Liver (tissue), 9 donors: Measurements from ENCODE around the gene CTPS1. TPM values are rescaled to one million over a fixed set of nuclear protein-coding genes. Genes with fewer than 3 reads are reported as not detected.

Experiments used
- DNase-seq: peaks from one replicate; pipeline ENCODE4 v3.0.0-alpha.2; 2017; ENCODE audit warnings: low spot score
- H3K27ac ChIP-seq, 2 donors: one replicate each; pipeline ENCODE4 v1.7.0; 2013; ENCODE audit warnings: inconsistent platforms in 2 of 2, low read length in 2 of 2, control low read depth in 1 of 2, low read depth in 1 of 2, mild to moderate bottlenecking in 1 of 2
- H3K27me3 ChIP-seq, 4 donors: one replicate each; pipeline versions ENCODE4 v1.6.1 to v1.7.0; 2013; ENCODE audit warnings: low read length in 3 of 4, inconsistent platforms in 1 of 4, mild to moderate bottlenecking in 1 of 4, moderate library complexity in 1 of 4; ENCODE audit not compliant: control insufficient read depth in 4 of 4, insufficient read depth in 4 of 4
- H3K36me3 ChIP-seq, 4 donors: one replicate each; pipeline versions ENCODE4 v1.6.1 to v1.7.0; 2013; ENCODE audit warnings: low read length in 3 of 4, mild to moderate bottlenecking in 3 of 4, low read depth in 1 of 4, moderate library complexity in 1 of 4; ENCODE audit not compliant: control insufficient read depth in 4 of 4, insufficient read depth in 3 of 4
- H3K4me1 ChIP-seq, 4 donors: one replicate each; pipeline versions ENCODE4 v1.6.1 to v1.7.0; 2013; ENCODE audit warnings: low read length in 3 of 4, mild to moderate bottlenecking in 3 of 4, moderate library complexity in 1 of 4; ENCODE audit not compliant: control insufficient read depth in 4 of 4, insufficient read depth in 4 of 4
- H3K4me3 ChIP-seq, 3 donors: one replicate each; pipeline versions ENCODE4 v1.6.1 to v1.7.0; 2013; ENCODE audit warnings: low read length in 3 of 3, control low read depth in 1 of 3, low read depth in 1 of 3, mild to moderate bottlenecking in 1 of 3
- H3K9ac ChIP-seq, 2 donors: one replicate each; pipeline ENCODE4 v1.7.0; 2013; ENCODE audit warnings: low read length in 2 of 2, mild to moderate bottlenecking in 2 of 2, moderate library complexity in 2 of 2, control low read depth in 1 of 2, low read depth in 1 of 2
- H3K9me3 ChIP-seq, 4 donors: one replicate each; pipeline versions ENCODE4 v1.6.1 to v1.7.0; 2013; ENCODE audit warnings: low read length in 3 of 4; ENCODE audit not compliant: control insufficient read depth in 4 of 4
- EGR1 ChIP-seq, 2 donors: IDR thresholded peaks; 2 replicates each; pipeline ENCODE4 v1.6.1; 2016 to 2018; ENCODE audit warnings: antibody characterized with exemption in 2 of 2, low read depth in 2 of 2
- FOXA1 ChIP-seq: IDR thresholded peaks from 2 replicates; pipeline ENCODE4 v1.6.1; 2016; ENCODE audit warnings: antibody characterized with exemption
- GABPA ChIP-seq, 2 donors: IDR thresholded peaks in 1 of 2; conservative IDR thresholded peaks in 1 of 2; 2 replicates each; pipeline ENCODE4 v1.6.1; 2016; ENCODE audit warnings: antibody characterized with exemption in 2 of 2, mild to moderate bottlenecking in 1 of 2, moderate library complexity in 1 of 2
- HNF4G ChIP-seq: IDR thresholded peaks from 2 replicates; pipeline ENCODE4 v1.6.1; 2016; ENCODE audit warnings: antibody characterized with exemption
- JUND ChIP-seq, 2 donors: IDR thresholded peaks; 2 replicates each; pipeline ENCODE4 v1.6.1; 2016; ENCODE audit warnings: antibody characterized with exemption in 2 of 2
- NR2F2 ChIP-seq: IDR thresholded peaks from 2 replicates; pipeline ENCODE4 v1.6.1; 2016; ENCODE audit warnings: antibody characterized with exemption
- RAD21 ChIP-seq, 2 donors: IDR thresholded peaks; 2 replicates each; pipeline ENCODE4 v1.6.1; 2016; ENCODE audit warnings: antibody characterized with exemption in 2 of 2, mild to moderate bottlenecking in 2 of 2
- RXRA ChIP-seq, 2 donors: IDR thresholded peaks; 2 replicates each; pipeline ENCODE4 v1.6.1; 2017 to 2018; ENCODE audit warnings: antibody characterized with exemption in 2 of 2, mild to moderate bottlenecking in 1 of 2
- SP1 ChIP-seq: IDR thresholded peaks from 2 replicates; pipeline ENCODE4 v1.6.1; 2018; ENCODE audit warnings: antibody characterized with exemption, mild to moderate bottlenecking
- TAF1 ChIP-seq: conservative IDR thresholded peaks from 2 replicates; pipeline ENCODE4 v1.6.1; 2016; ENCODE audit warnings: antibody characterized with exemption, mild to moderate bottlenecking
- YY1 ChIP-seq: IDR thresholded peaks from 2 replicates; pipeline ENCODE4 v1.6.1; 2016; ENCODE audit warnings: antibody characterized with exemption, mild to moderate bottlenecking
- WGBS: extraction: QIAGEN DNeasy Blood & Tissue Kit; methylation state at CpG from one replicate; pipeline ENCODE4 v1.1.7; 2013; 5-methylcytosine and 5-hydroxymethylcytosine counted together
- polyA plus RNA-seq, 2 donors: library from polyadenylated mRNA; stranded (reverse) in 1 of 2; unstranded in 1 of 2; fragments of 200-250 nt in 1 of 2; fragments of >200 nt in 1 of 2; fragmentation: Nextera tagmentation in 1 of 2; extraction: Ambion mirVana in 1 of 2; gene quantifications; one replicate each; pipeline versions ENCODE4 v1.2.1 to v1.2.3, GENCODE V29; 2013 to 2015
- total RNA-seq, 2 donors: library from RNA; depleted of rRNA; stranded (reverse); fragments of >200 nt; gene quantifications; one replicate each; pipeline ENCODE4 v1.2.3, GENCODE V29; 2014
- TF ChIP-seq, protein P1 (sequence below): fragments of 150-350 bp; IDR thresholded peaks from 2 replicates; pipeline ENCODE4 v1.5.1; 2017; ENCODE audit warnings: improper control_type of control experiment, low read depth, low read length; ENCODE audit not compliant: missing input control
- TF ChIP-seq, protein P2 (sequence below): IDR thresholded peaks from 2 replicates; pipeline ENCODE4 v1.6.1; 2016; ENCODE audit warnings: antibody characterized with exemption
- TF ChIP-seq, protein P3 (sequence below): IDR thresholded peaks from 2 replicates; pipeline ENCODE4 v1.6.1; 2016; ENCODE audit warnings: antibody characterized with exemption
- TF ChIP-seq, protein P4 (sequence below): IDR thresholded peaks from 2 replicates; pipeline ENCODE4 v1.6.1; 2016; ENCODE audit warnings: antibody characterized with exemption
- TF ChIP-seq, protein P5 (sequence below): IDR thresholded peaks from 2 replicates; pipeline ENCODE4 v1.6.1; 2016; ENCODE audit warnings: antibody characterized with exemption, mild to moderate bottlenecking
- donor health status: healthy.
- donor health status: healthy.
- donor health status: healthy.
- donor health status: healthy.
- donor health status: healthy.

Gene CTPS1
- total and polyA plus RNA-seq, 4 donors: 13.6 to 46.9 (median 19.8) TPM

DNA sequence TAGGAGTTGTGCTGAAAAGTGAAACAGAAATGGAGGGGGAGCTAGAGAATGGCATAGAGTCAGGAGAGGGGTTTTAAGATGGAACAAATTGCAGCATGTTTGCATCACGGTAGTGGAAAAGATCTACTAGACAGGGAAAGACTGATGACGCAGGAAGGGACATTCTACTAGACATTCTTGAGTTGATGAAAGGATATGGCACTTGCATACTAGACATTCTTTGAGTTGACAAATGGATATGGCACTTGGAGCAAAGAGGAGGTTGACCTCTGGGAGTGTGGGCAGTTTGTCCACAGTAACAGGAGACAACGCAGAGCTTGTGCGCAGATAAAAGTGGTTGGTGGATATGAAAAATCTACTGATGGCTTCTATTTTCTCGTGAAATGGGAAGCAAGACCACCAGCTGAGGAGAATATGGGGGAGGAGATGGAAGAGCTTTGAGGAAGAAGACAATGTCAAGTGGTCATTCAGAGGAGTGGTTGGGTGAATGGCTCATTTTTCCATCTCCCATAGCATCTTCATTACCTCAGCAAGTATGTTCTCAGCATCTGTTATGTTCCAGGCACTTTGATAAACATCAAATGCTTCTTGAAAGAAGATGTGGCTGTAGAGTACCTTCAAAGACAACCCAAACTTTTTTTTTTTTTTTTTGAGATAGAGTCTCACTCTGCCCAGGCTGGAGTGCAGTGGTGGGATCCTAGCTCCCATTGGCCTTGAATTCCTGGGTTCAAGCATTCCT is 2.4 kb upstream of the CTPS1 start:
- Histone ChIP-seq H3K27ac (no peak overlapping the region), H3K4me1 (peaks cover 2 to 21% (median 14%) of the 10 kb centered on the region in 4 donors), H3K9ac (no peak overlapping the region), H3K4me3 (no peak overlapping the region), H3K27me3 (no peaks in the 10 kb centered on the region), H3K36me3 (no peaks in the 10 kb centered on the region), H3K9me3 (no peaks in the 10 kb centered on the region)
- WGBS: 88% methylated on average over 5 of the region's 5 CpGs
- no peak for DNase-seq
- TF ChIP-seq, protein P1, sequence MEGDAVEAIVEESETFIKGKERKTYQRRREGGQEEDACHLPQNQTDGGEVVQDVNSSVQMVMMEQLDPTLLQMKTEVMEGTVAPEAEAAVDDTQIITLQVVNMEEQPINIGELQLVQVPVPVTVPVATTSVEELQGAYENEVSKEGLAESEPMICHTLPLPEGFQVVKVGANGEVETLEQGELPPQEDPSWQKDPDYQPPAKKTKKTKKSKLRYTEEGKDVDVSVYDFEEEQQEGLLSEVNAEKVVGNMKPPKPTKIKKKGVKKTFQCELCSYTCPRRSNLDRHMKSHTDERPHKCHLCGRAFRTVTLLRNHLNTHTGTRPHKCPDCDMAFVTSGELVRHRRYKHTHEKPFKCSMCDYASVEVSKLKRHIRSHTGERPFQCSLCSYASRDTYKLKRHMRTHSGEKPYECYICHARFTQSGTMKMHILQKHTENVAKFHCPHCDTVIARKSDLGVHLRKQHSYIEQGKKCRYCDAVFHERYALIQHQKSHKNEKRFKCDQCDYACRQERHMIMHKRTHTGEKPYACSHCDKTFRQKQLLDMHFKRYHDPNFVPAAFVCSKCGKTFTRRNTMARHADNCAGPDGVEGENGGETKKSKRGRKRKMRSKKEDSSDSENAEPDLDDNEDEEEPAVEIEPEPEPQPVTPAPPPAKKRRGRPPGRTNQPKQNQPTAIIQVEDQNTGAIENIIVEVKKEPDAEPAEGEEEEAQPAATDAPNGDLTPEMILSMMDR: no peak
- TF ChIP-seq, protein P2, sequence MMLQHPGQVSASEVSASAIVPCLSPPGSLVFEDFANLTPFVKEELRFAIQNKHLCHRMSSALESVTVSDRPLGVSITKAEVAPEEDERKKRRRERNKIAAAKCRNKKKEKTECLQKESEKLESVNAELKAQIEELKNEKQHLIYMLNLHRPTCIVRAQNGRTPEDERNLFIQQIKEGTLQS: no peak
- no peak for TF ChIP-seq RAD21 (IDR thresholded peaks at IDR 0.05)
- no peak for TF ChIP-seq NR2F2
- TF ChIP-seq TAF1: no peak
- no peak for TF ChIP-seq HNF4G
- TF ChIP-seq GABPA (IDR thresholded peaks at IDR 0.05 in 1 of 2, conservative IDR thresholded peaks at IDR 0.05 in 1 of 2): no peak
- no peak for TF ChIP-seq FOXA1
- TF ChIP-seq JUND (IDR thresholded peaks at IDR 0.05): no peak
- TF ChIP-seq EGR1 (IDR thresholded peaks at IDR 0.05; ENCODE audit: low read depth in 2 of 2): no peak
- TF ChIP-seq YY1: no peak
- TF ChIP-seq, protein P3, sequence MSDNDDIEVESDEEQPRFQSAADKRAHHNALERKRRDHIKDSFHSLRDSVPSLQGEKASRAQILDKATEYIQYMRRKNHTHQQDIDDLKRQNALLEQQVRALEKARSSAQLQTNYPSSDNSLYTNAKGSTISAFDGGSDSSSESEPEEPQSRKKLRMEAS: no peak
- TF ChIP-seq, protein P4, sequence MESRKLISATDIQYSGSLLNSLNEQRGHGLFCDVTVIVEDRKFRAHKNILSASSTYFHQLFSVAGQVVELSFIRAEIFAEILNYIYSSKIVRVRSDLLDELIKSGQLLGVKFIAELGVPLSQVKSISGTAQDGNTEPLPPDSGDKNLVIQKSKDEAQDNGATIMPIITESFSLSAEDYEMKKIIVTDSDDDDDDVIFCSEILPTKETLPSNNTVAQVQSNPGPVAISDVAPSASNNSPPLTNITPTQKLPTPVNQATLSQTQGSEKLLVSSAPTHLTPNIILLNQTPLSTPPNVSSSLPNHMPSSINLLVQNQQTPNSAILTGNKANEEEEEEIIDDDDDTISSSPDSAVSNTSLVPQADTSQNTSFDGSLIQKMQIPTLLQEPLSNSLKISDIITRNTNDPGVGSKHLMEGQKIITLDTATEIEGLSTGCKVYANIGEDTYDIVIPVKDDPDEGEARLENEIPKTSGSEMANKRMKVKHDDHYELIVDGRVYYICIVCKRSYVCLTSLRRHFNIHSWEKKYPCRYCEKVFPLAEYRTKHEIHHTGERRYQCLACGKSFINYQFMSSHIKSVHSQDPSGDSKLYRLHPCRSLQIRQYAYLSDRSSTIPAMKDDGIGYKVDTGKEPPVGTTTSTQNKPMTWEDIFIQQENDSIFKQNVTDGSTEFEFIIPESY: no peak
- no peak for TF ChIP-seq SP1
- TF ChIP-seq, protein P5, sequence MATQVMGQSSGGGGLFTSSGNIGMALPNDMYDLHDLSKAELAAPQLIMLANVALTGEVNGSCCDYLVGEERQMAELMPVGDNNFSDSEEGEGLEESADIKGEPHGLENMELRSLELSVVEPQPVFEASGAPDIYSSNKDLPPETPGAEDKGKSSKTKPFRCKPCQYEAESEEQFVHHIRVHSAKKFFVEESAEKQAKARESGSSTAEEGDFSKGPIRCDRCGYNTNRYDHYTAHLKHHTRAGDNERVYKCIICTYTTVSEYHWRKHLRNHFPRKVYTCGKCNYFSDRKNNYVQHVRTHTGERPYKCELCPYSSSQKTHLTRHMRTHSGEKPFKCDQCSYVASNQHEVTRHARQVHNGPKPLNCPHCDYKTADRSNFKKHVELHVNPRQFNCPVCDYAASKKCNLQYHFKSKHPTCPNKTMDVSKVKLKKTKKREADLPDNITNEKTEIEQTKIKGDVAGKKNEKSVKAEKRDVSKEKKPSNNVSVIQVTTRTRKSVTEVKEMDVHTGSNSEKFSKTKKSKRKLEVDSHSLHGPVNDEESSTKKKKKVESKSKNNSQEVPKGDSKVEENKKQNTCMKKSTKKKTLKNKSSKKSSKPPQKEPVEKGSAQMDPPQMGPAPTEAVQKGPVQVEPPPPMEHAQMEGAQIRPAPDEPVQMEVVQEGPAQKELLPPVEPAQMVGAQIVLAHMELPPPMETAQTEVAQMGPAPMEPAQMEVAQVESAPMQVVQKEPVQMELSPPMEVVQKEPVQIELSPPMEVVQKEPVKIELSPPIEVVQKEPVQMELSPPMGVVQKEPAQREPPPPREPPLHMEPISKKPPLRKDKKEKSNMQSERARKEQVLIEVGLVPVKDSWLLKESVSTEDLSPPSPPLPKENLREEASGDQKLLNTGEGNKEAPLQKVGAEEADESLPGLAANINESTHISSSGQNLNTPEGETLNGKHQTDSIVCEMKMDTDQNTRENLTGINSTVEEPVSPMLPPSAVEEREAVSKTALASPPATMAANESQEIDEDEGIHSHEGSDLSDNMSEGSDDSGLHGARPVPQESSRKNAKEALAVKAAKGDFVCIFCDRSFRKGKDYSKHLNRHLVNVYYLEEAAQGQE: no peak
- no peak for TF ChIP-seq RXRA (IDR thresholded peaks at IDR 0.05)
